ENCODE results near the gene ATF7IP. TPM values are rescaled to one million over a fixed set of nuclear protein-coding genes. Genes with fewer than 3 reads are reported as not detected.
"Not testable (repeated sequence)": the region's sequence is repeated elsewhere in the genome, so short reads cannot be mapped to it uniquely, and the experiment has no call there.

Gene ATF7IP
- total RNA-seq, 2 donors from 2014 or later, result 56.4 to 73.1 TPM

- DNase-seq (ENCODE audit: low spot score); intact Hi-C loops (cut with DNase I): not testable (repeated sequence)
Observed at GRCh38 chr12:14405407-14405806, 39.9 kb downstream of the ATF7IP start.

- intact Hi-C loops (cut with DNase I), result no loop called here
- DNase-seq (ENCODE audit: low spot score), result no peak
Observed at GRCh38 chr12:14408208-14408607, 42.7 kb downstream of the ATF7IP start.

GRCh38 chr12:14410177-14410576 is 44.7 kb downstream of the ATF7IP start:
- intact Hi-C loops (cut with DNase I), result no loop called here
- DNase-seq (ENCODE audit: low spot score), result no peak

GRCh38 chr12:14410841-14411569 is 45.5 kb downstream of the ATF7IP start:
- intact Hi-C loops (cut with DNase I), result no loop called here
- DNase-seq (ENCODE audit: low spot score), result no peak

GRCh38 chr12:14416658-14417057 is 51.2 kb downstream of the ATF7IP start:
- intact Hi-C loops (cut with DNase I), result no loop called here
- DNase-seq (ENCODE audit: low spot score), result no peak

- DNase-seq (ENCODE audit: low spot score), result peak; percentile 55
Observed at GRCh38 chr12:14417715-14418114, 52.2 kb downstream of the ATF7IP start.

GRCh38 chr12:14418451-14418890 is 53.0 kb downstream of the ATF7IP start:
- DNase-seq (ENCODE audit: low spot score), result no peak
- intact Hi-C loops (cut with DNase I), result no loop called here

More at GRCh38 chr12:14417715-14418114, 52.2 kb downstream of the ATF7IP start:
- intact Hi-C loops (cut with DNase I), result no loop called here

GRCh38 chr12:14422516-14423230 is 57.2 kb downstream of the ATF7IP start:
- no peak for DNase-seq (ENCODE audit: low spot score)
- intact Hi-C loops (cut with DNase I), result no loop called here

GRCh38 chr12:14424545-14424944 is 59.1 kb downstream of the ATF7IP start:
- intact Hi-C loops (cut with DNase I), result no loop called here
- no peak for DNase-seq (ENCODE audit: low spot score)

- DNase-seq (ENCODE audit: low spot score), result no peak
- intact Hi-C loops (cut with DNase I), result no loop called here
Observed at GRCh38 chr12:14426792-14427191, 61.3 kb downstream of the ATF7IP start.

GRCh38 chr12:14427929-14428328 is 62.4 kb downstream of the ATF7IP start:
- no peak for DNase-seq (ENCODE audit: low spot score)
- intact Hi-C loops (cut with DNase I), result no loop called here

GRCh38 chr12:14430394-14430986 is 65.0 kb downstream of the ATF7IP start:
- no peak for DNase-seq (ENCODE audit: low spot score)
- intact Hi-C loops (cut with DNase I), result no loop called here

- intact Hi-C loops (cut with DNase I), result no loop called here
- DNase-seq (ENCODE audit: low spot score), result no peak
Observed at GRCh38 chr12:14431975-14432374, 66.5 kb downstream of the ATF7IP start.

- intact Hi-C loops (cut with DNase I), result loop anchor here in 1 of 2 donors (5.0 kb wide), 1 partner anchor 133 kb away; no protein-coding TSS in a partner anchor
- DNase-seq (ENCODE audit: low spot score), result no peak
Observed at GRCh38 chr12:14435627-14436026, 70.1 kb downstream of the ATF7IP start.

GRCh38 chr12:14442221-14442881 is 76.9 kb downstream of the ATF7IP start:
- intact Hi-C loops (cut with DNase I), result no loop called here
- no peak for DNase-seq (ENCODE audit: low spot score)

GRCh38 chr12:14443531-14443930 is 78.0 kb downstream of the ATF7IP start:
- intact Hi-C loops (cut with DNase I), result no loop called here
- DNase-seq (ENCODE audit: low spot score), result no peak

- no peak for DNase-seq (ENCODE audit: low spot score)
- intact Hi-C loops (cut with DNase I), result no loop called here
Observed at GRCh38 chr12:14450479-14450878, 85.0 kb downstream of the ATF7IP start.

GRCh38 chr12:14452336-14452735 is 86.9 kb downstream of the ATF7IP start:
- intact Hi-C loops (cut with DNase I), result no loop called here
- no peak for DNase-seq (ENCODE audit: low spot score)

GRCh38 chr12:14452865-14453264 is 87.4 kb downstream of the ATF7IP start:
- intact Hi-C loops (cut with DNase I), result no loop called here
- no peak for DNase-seq (ENCODE audit: low spot score)

Data from posterior vena cava (tissue), 2 donors.